GM12864 (cell line): ENCODE results near the gene KRT35.

Source experiments
- DNase-seq: peaks from one replicate; pipeline ENCODE4 v3.0.0-alpha.2; 2011; ENCODE audit warnings: low read depth
- H3K4me3 ChIP-seq: 2 replicates; pipeline ENCODE4 v1.5.1; 2011; ENCODE audit warnings: mild to moderate bottlenecking, low read depth, low read length, control low read depth
- CTCF ChIP-seq: IDR thresholded peaks from 2 replicates; pipeline ENCODE4 v1.5.1; 2011; ENCODE audit warnings: low read depth, mild to moderate bottlenecking, moderate library complexity, low read length, control low read depth, inconsistent platforms; ENCODE audit errors: missing control alignments

Gene KRT35

GRCh38 chr17:41511716-41512115 is 30.8 kb upstream of the KRT35 start:
- TF ChIP-seq CTCF: no peak
- no peak overlapping the region for H3K4me3 ChIP-seq
- DNase-seq: no peak

GRCh38 chr17:41511116-41511515 is 30.2 kb upstream of the KRT35 start:
- H3K4me3 ChIP-seq: no peak overlapping the region
- DNase-seq: no peak
- TF ChIP-seq CTCF: no peak

- no peak for TF ChIP-seq CTCF
- no peak overlapping the region for H3K4me3 ChIP-seq
- DNase-seq: no peak
Measured at GRCh38 chr17:41510251-41511065, 29.5 kb upstream of the KRT35 start.

GRCh38 chr17:41507315-41507880 is 26.4 kb upstream of the KRT35 start:
- H3K4me3 ChIP-seq: no peak overlapping the region
- no peak for DNase-seq
- no peak for TF ChIP-seq CTCF

- DNase-seq: no peak
- no peak for TF ChIP-seq CTCF
- H3K4me3 ChIP-seq: no peak overlapping the region
Measured at GRCh38 chr17:41505809-41506767, 25.1 kb upstream of the KRT35 start.

- no peak for DNase-seq
- no peak for TF ChIP-seq CTCF
- no peak within 1 kb of the TSS for H3K4me3 ChIP-seq
Measured at GRCh38 chr17:41505007-41505808, 24.3 kb upstream of the KRT35 start, which contains the start of gene KRT13. KRT13 (minus strand) TSS chr17:41505612; CDS start chr17:41505550, 62 bp downstream.
